Fibroblast of skin of scalp (primary cell): ENCODE results near the gene FILIP1L.

Experiments used
- DNase-seq: peaks from one replicate; pipeline ENCODE4 v3.0.0-alpha.2; 2013

Gene FILIP1L

DNA sequence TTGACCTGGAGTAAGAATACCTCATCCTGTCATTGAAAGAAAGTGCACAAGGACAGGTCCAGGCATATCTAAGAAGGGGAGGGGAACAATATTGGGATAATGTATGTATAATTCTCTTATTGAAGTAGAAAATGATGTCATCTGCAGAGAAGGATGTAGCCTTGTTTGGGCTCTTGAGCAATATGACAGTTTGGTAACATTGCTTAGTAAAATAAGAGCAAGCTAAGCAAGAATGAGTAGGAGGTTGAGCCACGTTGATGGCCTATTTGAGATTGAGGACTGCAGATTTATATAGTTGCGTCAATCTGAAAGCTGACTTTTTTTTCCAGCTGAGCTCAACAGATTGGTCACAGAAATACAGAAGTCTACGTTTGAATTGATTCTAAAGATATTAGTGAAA, 145.2 kb downstream of the FILIP1L start:
- no peak for DNase-seq

GRCh38 chr3:99967796-99968195, 146.5 kb downstream of the FILIP1L start:
- peak; percentile 62 for DNase-seq

DNA sequence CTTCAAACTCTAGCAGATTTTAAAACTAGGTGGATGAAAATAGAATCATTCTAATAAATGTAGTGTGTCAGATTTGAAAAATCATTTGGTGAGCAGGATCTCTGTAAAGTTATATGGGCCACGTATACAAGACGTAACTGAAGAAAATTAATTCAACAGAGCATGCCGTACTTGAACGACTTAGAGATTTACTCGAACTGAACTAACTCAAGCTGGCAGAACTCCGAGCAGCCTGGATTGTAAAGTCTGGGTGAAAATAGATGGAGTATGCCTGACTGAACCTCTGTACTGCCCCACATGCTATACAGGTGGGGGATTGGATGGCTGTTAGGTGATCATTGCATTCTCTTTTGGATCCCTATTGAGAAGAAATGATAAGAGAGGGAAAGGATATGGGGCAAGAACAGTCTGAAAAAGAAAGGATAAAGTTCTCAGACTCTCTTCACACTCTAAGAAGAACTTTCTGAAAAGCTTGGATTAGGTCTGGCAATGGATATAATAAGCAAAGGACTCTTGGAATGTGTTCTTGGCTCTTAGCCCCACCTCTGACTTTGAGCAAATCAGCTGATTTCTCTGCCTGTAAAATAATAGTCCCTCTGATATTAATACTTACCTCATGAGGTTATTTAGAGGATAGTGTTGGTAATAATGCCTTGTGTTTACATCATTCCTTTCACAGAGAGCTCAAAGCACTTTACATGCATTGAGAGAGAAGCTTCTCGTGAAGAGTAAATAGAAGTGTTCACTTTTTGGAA, 147.5 kb downstream of the FILIP1L start:
- peak; percentile 72 for DNase-seq

DNA sequence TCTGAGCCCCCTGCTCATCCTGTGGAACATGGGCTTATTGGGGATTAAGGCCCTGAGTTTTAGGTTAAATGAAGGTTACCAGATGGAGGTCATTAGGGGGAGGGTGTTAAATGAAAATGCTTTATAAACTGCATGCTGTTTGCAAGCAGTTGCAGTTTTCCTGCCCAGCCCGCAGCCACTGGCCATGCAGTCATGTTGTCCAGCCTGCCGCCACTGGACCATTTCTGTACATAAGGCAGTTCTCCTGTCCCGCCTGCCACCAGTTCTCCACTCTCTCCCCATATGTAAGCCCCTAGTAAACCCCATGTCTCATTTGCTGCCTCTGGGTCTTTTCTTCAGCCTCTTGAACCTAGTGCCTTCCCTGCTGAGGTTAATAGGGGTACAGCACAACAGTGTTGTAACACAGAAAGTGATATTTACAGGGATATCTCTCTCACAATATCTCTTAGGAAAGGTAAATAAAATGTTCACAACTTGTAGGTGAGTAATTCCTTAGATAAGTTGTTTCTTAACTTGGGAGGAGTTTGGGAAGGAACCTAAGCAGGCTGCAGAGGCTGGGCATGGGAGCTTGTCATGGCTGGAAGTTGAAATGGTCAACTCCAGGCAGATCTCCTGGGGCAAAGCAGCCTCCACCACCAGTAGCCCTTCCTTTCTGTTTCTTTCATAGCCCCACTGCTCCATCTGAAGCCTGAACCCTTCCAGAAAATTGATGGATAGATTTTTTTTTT, 148.5 kb downstream of the FILIP1L start:
- no peak for DNase-seq

- DNase-seq, result no peak
Observed at GRCh38 chr3:99965077-99965476, 149.2 kb downstream of the FILIP1L start.

GRCh38 chr3:99962703-99963102, 151.6 kb downstream of the FILIP1L start:
- peak; percentile 91 for DNase-seq

DNA sequence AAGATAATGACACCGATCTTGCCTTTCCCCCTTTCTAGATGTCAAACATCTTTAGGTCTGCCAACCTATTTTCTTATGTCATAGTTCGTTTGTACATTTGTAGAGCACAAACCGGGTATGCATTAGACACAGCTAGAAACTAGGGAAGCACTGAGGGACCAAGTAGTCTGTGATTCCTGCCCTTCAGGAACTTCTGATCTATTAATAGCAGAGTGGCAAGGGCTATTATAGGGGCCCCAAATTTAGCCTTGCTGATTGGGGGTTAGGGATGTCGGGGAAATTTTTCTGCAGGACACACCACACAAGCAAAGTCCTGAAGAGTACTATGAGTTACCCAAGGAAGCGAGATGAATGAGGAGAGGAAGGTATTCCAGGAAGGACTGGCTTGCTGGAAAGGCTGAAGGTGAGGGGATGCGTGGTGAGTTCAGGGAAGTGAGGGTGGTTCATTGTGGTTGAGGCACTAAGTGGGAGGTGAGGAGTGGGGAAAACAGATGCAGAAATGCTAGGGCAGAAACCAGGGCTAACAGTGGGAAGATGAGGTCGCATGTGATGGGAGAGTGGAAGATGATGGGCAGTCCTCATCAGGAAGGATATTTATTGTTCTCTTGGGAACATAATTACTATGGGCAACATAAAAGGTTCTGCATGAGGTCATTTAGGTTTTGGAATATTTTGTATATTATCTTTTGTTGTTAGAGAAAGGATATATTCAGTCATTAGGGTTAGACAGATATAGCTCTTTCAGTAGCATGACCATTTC, 152.4 kb downstream of the FILIP1L start:
- no peak for DNase-seq

DNA sequence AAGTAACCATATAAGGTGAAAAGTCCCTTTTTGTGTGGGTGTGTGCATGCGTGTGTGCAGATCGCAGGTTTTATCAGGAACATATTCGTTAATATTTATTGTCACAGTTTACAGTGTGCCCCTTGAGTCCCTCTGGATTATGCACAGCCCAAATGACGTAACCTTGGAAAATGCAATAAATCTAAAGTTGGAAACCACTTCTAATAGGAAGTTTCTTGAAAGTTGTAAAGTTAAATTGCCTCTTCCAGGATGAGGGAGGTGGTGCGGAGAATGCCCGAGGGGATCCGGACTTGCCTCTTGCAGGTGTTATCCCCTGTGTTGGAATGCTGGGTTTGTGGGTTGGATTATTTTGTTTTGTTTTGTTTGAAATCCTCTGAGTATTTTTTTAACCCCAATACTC, 153.4 kb downstream of the FILIP1L start:
- peak; percentile 54 for DNase-seq

- no peak for DNase-seq
Observed at GRCh38 chr3:99960123-99960878, 154.0 kb downstream of the FILIP1L start.

GRCh38 chr3:99958222-99958912, 155.9 kb downstream of the FILIP1L start:
- DNase-seq, result no peak

DNA sequence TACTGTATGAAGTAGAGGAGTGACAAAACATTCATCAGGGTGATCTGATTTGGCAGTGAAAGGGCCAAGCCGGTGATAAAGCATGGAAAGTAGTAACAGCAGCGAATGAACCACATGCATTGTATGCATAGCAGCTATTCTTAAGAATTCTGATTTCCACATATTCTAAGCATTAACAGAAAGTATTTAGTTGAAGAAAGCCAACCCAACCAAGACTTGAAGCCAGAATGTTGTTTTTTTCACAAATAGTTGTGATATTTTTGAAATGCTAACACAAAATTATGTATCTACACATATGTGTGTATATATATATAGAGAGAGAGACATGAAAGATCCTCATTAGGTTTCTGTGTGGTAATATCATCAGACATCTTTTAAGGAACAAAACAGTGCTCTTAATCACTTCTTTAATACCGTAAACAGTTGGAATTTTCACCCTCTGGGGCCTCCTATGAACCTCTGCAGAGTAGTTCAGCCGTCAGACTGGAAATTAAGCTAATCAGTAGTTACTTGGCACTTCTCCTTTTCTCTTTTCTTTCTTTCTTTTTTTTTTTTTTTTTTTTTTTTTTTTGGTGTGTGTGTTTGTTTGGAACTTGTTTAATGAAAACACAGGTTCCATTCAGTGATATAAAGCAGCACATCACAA, 157.0 kb downstream of the FILIP1L start:
- peak; percentile 81 for DNase-seq

- DNase-seq, result no peak
Observed at GRCh38 chr3:99955773-99956562, 158.3 kb downstream of the FILIP1L start.

DNA sequence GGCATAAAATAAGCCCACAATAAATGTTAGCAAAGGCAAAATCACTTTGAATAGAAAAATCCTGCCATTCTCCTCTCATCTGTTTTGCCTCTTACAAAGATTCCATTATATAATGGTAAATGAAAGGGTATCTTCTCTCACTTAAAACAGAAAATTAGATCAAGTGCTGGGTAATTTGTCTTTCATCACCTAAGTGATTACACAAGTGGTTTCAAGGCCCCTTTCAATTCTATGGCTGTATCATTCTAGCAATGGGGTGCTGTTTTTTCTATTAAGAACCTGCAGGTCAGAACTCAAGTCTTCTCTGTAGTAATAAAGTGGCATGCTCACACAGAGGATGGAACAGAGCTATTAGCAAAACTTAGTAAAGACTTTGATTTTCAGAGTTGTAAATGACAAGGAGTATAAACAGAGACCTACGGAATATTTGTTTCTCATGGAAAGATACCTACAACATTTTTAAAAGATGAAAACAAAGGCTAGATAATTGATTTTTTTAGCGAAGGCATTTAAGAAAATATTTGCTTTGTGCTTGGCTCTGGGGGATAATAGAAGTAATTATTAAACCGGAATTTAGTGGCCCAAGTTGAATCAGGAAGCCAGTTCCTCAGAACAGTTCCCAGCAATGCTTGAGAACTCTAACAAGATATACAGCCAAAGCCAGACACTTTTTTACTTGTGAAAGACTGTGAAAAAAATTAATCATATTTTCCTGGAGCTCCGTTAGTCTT, 159.2 kb downstream of the FILIP1L start:
- DNase-seq, result no peak

- DNase-seq, result no peak
Observed at GRCh38 chr3:99953596-99953995, 160.7 kb downstream of the FILIP1L start.

GRCh38 chr3:99952306-99952705, 162.0 kb downstream of the FILIP1L start:
- peak; percentile 93 for DNase-seq

GRCh38 chr3:99951701-99952100, 162.6 kb downstream of the FILIP1L start:
- peak; percentile 57 for DNase-seq

DNA sequence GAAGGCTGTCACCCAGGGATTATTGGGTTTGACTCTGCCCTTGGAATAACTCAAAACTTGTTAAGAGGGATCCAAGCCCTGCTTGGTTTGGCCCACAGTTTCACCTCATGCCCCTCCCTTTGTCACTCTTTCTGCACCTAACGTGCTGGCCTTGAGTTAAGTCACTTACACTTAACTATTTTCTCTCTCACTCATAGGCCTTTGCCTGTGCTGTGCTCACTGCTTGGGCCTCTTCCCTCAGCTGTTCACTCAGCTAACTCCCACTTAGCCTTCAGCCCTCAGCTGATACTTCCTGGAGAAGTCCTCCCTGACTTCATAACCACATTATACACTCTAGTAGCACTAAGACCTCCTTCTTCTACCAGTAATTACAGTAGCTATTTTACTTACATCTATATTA, 163.4 kb downstream of the FILIP1L start:
- DNase-seq, result no peak

- no peak for DNase-seq
Observed at GRCh38 chr3:99949956-99950670, 164.2 kb downstream of the FILIP1L start.

DNA sequence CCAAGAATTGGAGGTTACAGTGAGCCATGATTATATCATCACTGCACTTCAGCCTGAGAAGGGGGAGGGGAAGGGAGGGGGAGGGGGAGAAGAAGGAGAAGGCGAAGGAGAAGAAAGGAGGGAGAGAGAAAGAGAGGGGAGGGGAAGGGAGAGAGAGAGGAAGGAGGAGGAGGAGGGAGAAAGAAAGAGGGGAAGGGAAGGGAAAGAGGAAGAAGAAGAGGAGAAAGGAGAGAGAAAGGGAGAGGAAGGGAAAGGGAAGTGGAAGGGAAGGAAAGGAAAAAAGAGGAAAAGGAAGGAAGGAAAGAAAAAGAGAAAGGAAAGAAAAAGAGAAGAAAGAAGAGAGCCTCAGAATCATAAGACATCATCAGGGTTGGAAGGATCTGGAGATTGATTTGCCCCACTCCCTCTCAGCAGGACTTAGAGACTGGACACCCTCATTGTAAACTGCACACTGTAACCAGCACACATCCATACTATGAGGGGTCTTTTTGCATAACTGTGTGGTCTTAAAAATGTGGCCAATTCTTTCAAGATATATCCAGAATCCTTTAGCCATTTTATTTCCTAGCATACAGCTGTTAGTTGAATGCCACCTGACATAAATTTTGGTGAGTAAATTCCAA, 165.7 kb downstream of the FILIP1L start:
- DNase-seq, result no peak
